Hippocampal formation (tissue), 2 donors: ENCODE data around the gene HIF3A.

ENCODE experiments used
- DNase-seq, 2 donors: peaks; one replicate each; lab custom pipeline; 2025; lab: John Stamatoyannopoulos, UW

HIF3A gene

GRCh38 chr19:46328079-46328478 lies 31.2 kb downstream of the HIF3A start:
- no peak for DNase-seq

DNA sequence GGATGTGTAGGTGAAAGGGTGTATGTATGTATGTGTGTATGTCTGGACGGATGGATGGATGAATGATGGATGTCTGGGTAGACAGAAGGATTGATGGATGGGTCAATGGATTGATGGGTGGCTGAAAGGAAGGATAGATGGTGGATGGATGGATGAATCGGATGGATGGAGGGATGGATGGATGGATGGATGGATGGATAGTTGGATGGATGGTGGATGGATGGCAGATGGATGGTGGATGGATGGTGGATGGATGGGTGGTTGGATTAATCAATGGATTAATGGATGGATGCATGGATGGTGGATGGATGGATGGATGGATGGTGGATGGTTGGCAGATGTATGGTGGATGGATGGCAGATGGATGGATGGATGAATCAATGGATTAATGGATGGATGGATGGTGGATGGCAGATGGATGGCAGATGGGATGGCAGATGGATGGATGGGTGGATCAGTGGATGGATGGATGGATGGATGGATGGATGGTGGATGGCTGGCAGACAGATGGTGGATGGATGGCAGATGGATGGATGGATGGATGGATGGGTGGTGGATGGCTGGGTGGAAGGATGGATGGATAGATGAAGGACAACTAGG lies 33.6 kb downstream of the HIF3A start:
- no peak for DNase-seq

DNA sequence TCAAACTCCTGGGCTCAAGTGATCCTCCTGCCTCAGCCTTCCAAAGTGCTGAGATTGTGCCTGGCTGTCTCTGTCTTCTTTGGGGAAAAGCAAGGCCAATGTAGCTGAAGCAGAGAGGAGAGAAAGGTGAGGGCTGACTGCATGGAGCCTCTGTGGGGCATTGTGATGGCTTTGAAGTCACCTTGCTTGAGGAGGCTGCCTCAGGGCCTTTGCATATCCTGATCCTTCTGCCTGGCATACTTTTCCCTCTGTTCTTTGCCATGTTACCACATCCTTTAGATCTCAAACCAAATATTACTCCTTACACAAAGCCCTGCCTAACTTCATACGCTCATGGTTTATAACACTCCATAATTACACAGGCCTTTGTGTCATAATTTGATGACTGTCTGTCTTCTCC lies 40.6 kb downstream of the HIF3A start:
- no peak for DNase-seq

DNA sequence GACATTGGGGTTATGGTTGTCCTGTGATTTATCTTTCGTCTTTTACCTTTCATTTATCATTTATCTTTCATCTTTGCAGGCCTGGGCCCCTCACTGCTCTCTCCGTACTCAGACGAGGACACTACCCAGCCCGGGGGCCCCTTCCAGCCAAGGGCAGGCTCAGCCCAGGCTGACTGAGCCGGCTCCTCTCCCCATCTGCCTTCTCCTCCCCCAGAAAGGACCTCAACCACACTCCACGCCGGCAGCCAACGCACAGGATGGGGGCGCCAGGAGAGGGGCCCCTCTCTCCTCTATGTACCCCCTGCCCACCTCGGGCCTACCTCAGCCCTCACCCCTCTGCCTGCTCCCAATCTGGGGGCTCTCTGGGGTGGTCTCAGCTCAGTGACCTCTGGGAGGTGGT lies 42.6 kb downstream of the HIF3A start:
- no peak for DNase-seq

- no peak for DNase-seq
Observed at GRCh38 chr19:46340051-46340659, 43.3 kb downstream of the HIF3A start.

GRCh38 chr19:46341937-46342336 lies 45.1 kb downstream of the HIF3A start:
- no peak for DNase-seq

GRCh38 chr19:46344363-46344762 lies 47.5 kb downstream of the HIF3A start:
- no peak for DNase-seq

- no peak for DNase-seq
Observed at GRCh38 chr19:46345157-46345556, 48.3 kb downstream of the HIF3A start.

DNA sequence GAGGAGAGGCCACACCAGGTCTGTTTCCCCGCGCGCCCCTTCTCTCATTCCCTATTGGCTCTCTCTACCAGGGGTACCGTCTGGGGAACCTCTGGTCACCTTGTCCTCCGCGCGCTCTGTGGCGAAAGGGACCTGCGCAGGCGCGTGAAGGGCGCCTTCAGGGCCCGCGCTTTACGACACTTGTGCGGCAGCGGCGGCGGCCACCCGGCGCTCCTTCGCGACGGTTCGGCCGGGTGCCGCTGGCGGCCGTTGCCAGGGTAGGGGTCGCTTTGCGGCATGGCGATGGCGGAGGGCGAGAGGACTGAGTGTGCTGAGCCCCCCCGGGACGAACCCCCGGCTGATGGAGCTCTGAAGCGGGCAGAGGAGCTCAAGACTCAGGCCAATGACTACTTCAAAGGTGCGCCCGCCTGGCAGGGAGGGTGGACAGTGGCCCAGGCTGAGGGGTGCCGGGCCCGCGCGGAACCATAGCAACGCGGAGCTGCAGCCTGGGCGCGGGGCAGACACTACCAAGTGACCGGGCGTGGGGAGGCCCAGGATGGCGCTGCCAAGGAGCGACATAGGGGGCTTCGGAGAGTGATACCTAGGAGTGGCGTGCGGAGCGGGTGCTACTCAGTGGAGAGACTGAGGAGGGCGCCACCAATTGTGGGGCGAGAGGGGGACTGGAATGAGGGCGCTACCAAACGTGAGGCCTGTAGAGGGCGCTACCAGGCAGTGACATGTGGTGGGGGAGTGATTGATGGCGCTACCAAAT lies 50.2 kb downstream of the HIF3A start, which contains the start of gene PPP5C:
Gene PPP5C (plus strand): TSS at position 267 of the 751 bp plus-strand sequence. CDS start 10 bp downstream, at position 277.
- DNase-seq = peak; percentile 68 to 76

DNA sequence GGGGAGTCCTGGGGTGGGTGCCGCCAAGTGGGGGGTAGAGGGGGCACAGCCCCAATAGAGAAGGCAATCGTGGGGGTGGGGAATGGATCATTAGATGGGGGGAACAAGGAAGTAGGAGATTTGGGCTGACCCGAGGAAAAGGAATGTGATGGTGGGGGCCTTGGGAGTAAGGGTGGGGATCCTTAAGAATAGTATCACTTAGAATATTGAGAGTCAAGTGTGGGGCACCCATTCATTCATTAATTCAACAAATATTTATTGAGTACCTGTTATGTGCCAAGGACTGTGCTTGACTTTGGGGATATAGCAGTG lies 50.7 kb downstream of the HIF3A start:
- DNase-seq = no peak

GRCh38 chr19:46347985-46348384 lies 51.1 kb downstream of the HIF3A start:
- no peak for DNase-seq

DNA sequence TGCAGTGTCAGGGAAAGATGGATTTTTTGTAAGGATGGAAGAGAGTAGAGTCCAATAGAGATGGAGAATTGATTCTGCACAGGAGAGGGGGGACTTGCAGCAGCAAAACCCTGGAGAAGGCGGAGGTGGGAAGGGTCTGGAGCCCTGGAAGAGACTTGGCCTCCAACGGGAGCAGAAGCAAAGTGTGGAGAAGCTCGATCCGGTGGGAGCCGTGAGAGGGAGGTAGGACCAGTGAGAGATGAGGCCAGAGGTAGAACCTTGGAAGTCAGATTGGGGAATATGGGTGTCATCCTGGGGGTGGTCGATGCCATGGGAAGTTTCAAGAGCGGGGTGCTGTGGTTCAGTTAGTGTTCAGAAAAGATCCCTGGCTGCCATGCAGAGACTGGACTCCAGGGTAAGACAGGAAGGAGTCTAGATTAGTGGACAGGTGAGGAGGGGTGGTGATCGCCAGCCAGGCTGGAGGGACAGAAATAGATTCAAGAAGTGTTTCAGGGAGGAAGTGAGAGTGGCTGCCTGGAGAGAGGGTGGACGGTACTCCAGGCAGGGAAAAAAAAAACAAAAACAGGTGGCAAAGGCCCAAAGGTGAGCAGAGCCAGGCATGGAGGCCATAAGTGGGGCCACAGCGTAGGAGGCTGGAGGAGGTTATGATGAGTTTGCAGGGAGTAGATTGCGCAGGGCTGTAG lies 52.6 kb downstream of the HIF3A start:
- no peak for DNase-seq

DNA sequence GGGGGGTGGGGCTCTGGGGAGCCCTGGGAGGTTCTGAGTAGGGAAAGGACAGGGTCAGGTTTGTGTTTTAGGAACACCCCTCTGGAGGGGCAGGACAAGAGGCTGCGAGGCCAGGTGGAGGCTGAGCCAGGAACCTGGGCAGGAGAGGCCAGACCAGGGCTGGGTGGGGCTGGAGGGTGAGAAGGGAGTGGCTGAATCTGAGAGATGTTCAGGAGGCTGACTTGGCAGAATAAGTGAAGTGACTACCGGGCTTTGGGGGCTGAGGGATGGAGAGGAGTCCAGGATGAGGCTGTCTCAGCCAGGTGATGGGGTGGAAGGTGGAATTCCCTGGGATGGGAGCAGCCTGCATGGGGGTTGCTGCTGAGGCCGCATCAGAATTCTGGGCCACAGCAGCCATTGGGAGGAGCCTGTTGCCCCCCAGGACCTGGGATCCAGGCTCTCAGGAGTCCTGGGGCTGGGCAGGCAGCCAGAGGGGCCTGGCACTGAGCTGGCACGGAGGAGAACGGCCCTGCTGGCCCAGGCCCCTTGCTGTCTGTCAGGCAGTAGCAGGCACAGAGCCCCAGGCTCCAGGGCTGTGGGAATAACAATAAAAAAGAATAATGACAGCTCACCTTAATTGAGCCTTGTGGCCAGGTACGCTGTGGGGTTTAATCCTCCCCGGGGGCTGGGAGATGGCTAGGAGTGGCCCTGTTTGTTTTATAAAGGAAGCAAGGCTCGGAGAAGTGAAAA lies 53.4 kb downstream of the HIF3A start:
- no peak for DNase-seq

DNA sequence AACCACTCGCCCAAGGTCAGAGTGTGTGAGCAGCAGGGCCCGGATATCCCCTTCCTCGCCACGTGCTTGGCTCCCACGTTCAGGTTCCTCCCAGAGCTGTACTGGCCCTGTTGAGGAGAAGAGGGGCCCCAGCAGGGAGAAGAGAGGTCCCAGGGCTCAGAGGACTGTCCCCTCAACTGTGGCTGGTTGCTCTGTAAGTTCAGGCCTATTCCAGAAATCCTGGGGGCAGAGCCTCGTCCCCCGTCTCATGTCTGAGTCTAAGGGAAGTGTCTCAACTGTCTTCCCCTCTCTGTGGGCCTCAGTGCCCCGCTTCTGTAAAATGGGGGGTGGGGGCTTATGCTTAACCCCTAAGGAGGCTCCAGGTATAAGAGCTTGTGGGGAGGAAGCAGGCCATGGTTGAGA lies 53.9 kb downstream of the HIF3A start:
- DNase-seq = no peak

DNA sequence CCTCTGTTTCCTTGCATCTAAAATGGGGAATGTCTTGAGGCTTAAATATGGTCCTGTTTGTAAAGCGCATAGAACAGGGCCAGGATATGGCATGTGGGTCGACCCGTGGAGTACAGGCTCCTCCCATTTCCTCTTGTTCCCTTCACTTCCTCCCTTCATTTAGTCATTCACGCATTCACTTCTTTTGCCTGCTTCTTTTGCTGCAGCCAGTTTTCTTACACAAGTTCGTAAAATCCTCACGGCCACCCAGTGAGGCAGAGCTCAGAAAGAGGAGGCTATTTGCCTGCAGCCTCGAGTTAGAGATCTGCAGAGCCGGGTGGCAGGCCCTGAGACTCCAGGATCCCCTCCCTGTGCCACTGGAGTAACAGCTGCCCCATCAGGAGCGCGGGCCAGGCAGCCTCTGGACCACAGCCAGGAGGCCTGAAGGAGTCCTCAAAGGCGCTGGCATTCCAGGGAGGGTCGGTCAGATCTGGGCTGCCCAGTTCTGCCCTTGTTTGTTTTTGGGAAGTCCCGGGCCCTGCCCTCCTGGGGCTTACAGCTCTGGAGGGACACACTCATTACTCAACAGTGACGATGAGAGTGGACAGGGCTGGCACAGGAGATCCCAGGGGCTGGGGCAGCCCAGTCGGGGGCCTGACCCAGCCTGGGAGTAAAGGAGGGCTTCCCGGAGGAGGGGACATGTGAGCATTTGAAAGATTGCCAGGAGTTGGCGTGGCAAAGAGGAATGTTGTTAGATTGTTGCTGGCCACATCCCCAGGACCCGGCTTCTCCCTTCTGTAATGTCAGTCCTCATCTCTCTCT lies 54.6 kb downstream of the HIF3A start:
- no peak for DNase-seq

DNA sequence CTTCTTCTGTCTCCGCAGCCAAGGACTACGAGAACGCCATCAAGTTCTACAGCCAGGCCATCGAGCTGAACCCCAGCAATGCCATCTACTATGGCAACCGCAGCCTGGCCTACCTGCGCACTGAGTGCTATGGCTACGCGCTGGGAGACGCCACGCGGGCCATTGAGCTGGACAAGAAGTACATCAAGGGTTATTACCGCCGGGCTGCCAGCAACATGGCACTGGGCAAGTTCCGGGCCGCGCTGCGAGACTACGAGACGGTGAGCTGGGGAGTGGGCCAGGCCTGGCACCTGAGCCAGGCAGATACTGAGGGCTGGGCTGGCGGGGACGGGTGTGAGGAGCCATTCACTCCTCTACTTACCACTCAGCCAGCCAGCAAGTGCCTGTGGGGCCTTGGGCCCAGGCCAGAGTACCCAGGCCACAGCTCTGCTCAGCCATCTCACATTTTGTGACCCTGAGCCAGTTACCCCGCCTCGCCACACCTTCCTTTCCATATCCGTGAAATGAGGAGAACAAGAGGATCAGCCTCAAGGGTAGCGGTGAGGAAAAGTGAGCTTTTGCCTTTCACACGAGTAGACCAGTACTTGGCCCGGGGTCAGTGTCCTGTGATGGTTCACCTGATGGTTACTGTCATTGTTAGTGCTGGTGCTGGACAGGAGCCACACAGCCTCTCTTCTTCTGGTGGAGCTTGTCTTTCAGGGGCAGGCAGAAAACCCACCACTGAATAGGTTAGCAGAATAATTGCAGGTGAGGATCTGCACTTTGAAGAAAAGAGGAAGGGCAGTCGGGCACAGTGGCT lies 57.1 kb downstream of the HIF3A start:
- DNase-seq = no peak

DNA sequence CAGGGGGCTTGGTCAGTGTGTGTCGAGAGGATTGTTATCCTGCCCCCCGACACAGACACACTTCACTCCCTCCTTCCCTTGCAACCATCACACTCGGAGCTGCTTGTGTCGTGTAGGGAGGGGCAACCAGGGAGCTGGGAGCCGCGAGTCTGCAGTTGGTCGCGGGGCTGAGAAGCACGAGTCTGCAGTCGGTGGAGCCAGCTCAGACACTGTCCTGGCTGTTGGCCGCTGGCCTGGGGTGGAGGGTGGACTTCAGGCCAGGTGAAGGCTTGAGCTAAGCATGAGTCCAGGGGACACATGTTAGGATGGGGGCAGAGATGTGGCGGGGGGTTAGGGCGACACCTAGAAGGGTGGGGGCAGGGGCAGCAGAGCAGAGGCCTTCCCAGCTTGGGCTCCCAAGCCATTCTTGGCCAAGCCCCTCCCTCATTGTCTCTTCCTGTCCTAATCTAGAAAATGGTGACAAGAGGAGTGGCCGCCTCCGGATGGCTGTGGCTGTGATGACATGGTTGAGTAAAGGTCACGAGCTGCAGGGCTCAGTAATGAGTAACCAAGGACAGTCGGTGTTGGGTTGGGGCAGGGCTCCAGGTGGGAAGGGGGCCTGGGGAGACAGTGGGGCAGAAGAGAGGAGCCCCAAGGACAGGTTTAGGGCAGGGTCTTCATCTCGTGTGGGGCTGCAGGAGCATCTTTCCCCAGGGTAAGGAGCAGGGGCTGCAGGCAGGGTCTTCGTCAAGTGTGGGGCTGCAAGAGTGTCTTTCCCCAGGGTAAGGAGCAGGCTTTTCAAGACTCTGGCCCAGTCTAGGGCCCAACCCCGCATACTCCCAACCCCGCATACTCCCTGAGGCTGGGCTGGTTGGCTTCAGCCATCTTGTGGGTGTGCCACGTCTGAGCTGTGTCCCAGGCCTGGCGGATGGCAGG lies 58.6 kb downstream of the HIF3A start:
- no peak for DNase-seq

GRCh38 chr19:46356149-46357055 lies 59.6 kb downstream of the HIF3A start:
- DNase-seq = no peak
